SU-DHL-6 (cell line): ENCODE results near the gene CSF1R.

Experiments
- CTCF ChIP-seq: fragments of 200-600 bp; sonication (generic); IDR thresholded peaks from one replicate; pipeline ENCODE4 v1.5.1; 2017; ENCODE audit warnings: antibody characterized with exemption, mild to moderate bottlenecking, low read length, moderate library complexity; ENCODE audit not compliant: insufficient read depth, poor library complexity, severe bottlenecking
- EZH2phosphoT487 ChIP-seq: fragments of 200-600 bp; sonication (generic), shearing (Covaris generic); conservative IDR thresholded peaks from 2 replicates; pipeline ENCODE4 v1.6.1; 2018; ENCODE audit warnings: mild to moderate bottlenecking, antibody characterized with exemption, low read length, moderate library complexity, mixed read lengths

GRCh38 chr5:150112201-150113046 lies 26.1 kb upstream of the CSF1R start:
- no peak for TF ChIP-seq CTCF
- TF ChIP-seq EZH2phosphoT487 = no peak
